Loucy (cell line): ENCODE measurements around the gene KCTD8.

Source experiments
- H2AFZ ChIP-seq: fragments of 200-600 bp; sonication (generic); 2 replicates; pipeline ENCODE4 v1.6.0; 2016; ENCODE audit warnings: antibody characterized with exemption, mild to moderate bottlenecking, low read length, moderate library complexity
- H3F3A ChIP-seq: fragments of 200-600 bp; 2 replicates; pipeline ENCODE4 v1.6.0; 2016; ENCODE audit warnings: antibody characterized with exemption, low read depth, mild to moderate bottlenecking
- H3K27me3 ChIP-seq: fragments of 200-600 bp; sonication (generic); 2 replicates; pipeline ENCODE4 v1.6.1; 2014; ENCODE audit warnings: low read length, mild to moderate bottlenecking; ENCODE audit not compliant: insufficient read depth, poor library complexity, severe bottlenecking
- H3K36me3 ChIP-seq: fragments of 200-600 bp; sonication (generic); 2 replicates; pipeline ENCODE4 v1.6.1; 2016; ENCODE audit warnings: low read length; ENCODE audit not compliant: insufficient read depth
- H3K4me1 ChIP-seq: fragments of 200-600 bp; sonication (generic); 2 replicates; pipeline ENCODE4 v1.5.1; 2014; ENCODE audit warnings: low read length, mild to moderate bottlenecking; ENCODE audit not compliant: insufficient read depth, poor library complexity, severe bottlenecking
- H3K4me2 ChIP-seq: fragments of 200-600 bp; sonication (generic); 2 replicates; pipeline ENCODE4 v1.6.0; 2014; ENCODE audit warnings: antibody characterized with exemption, low read length, low read depth, mild to moderate bottlenecking; ENCODE audit not compliant: poor library complexity, severe bottlenecking
- H3K4me3 ChIP-seq: fragments of 200-600 bp; sonication (generic); 2 replicates; pipeline ENCODE4 v1.5.1; 2014; ENCODE audit warnings: low read length, mild to moderate bottlenecking, mixed read lengths; ENCODE audit not compliant: poor library complexity, severe bottlenecking
- H3K79me2 ChIP-seq: fragments of 200-600 bp; sonication (generic); 2 replicates; pipeline ENCODE4 v1.6.1; 2014; ENCODE audit warnings: low read length; ENCODE audit not compliant: insufficient read depth
- H3K9ac ChIP-seq: fragments of 200-600 bp; sonication (generic); 2 replicates; pipeline ENCODE4 v1.6.0; 2014; ENCODE audit warnings: mild to moderate bottlenecking, low read depth, low read length, moderate library complexity; ENCODE audit not compliant: poor library complexity, severe bottlenecking
- H3K9me2 ChIP-seq: fragments of 200-600 bp; sonication (generic); replicated peaks from 2 replicates; pipeline ENCODE4 v1.6.1; 2016; ENCODE audit warnings: low read depth, low read length, mixed read lengths
- H3K9me3 ChIP-seq: fragments of 200-600 bp; sonication (generic); 2 replicates; pipeline ENCODE4 v1.6.1; 2014; ENCODE audit warnings: mild to moderate bottlenecking, antibody characterized with exemption, low read length, low read depth; ENCODE audit not compliant: insufficient read depth
- H4K20me1 ChIP-seq: fragments of 200-600 bp; sonication (generic); 2 replicates; pipeline ENCODE4 v1.6.0; 2014; ENCODE audit warnings: antibody characterized with exemption, low read length, mild to moderate bottlenecking; ENCODE audit not compliant: insufficient read depth, poor library complexity, severe bottlenecking
- EZH2phosphoT487 ChIP-seq: fragments of 200-600 bp; IDR thresholded peaks from 2 replicates; pipeline ENCODE4 v1.6.1; 2018; ENCODE audit warnings: antibody characterized with exemption, mild to moderate bottlenecking, moderate library complexity, borderline replicate concordance
- TF ChIP-seq, protein P1 (sequence below): fragments of 200-600 bp; sonication (generic); conservative IDR thresholded peaks from 2 replicates; pipeline ENCODE4 v1.5.1; 2014; ENCODE audit warnings: mild to moderate bottlenecking, antibody characterized with exemption, low read length

Gene KCTD8

DNA sequence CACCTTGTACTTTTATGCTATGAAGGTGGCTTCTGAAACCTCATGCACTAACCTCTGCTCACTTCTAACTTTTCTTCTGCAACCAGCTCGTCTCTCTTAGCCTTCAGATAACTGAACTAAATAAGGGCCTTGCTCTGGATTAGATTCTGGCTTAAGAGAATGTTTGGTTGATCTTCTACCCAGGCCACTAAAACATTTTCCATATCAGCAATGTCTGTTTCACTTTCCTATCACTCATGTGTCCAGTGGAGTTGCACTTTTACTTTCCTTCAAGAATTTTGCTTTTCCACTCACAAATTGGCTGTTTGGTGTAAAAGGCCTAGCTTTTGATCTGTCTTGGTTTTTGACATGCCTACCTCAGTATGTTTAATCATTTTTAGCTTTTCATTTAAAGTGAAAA is 105.8 kb downstream of the KCTD8 start:
- Histone ChIP-seq H3K9ac (no peak overlapping the region), H3K79me2 (no peaks in the 10 kb centered on the region), H3K36me3 (no peaks in the 10 kb centered on the region), H3K4me3 (no peak overlapping the region), H3K4me2 (no peak overlapping the region), H3F3A (no peaks in the 10 kb centered on the region), H3K9me3 (no peaks in the 10 kb centered on the region), H2AFZ (no peak overlapping the region), H3K9me2 (no peaks in the 10 kb centered on the region), H3K27me3 (no peaks in the 10 kb centered on the region), H4K20me1 (no peaks in the 10 kb centered on the region), H3K4me1 (no peaks in the 10 kb centered on the region)
- TF ChIP-seq, protein P1, sequence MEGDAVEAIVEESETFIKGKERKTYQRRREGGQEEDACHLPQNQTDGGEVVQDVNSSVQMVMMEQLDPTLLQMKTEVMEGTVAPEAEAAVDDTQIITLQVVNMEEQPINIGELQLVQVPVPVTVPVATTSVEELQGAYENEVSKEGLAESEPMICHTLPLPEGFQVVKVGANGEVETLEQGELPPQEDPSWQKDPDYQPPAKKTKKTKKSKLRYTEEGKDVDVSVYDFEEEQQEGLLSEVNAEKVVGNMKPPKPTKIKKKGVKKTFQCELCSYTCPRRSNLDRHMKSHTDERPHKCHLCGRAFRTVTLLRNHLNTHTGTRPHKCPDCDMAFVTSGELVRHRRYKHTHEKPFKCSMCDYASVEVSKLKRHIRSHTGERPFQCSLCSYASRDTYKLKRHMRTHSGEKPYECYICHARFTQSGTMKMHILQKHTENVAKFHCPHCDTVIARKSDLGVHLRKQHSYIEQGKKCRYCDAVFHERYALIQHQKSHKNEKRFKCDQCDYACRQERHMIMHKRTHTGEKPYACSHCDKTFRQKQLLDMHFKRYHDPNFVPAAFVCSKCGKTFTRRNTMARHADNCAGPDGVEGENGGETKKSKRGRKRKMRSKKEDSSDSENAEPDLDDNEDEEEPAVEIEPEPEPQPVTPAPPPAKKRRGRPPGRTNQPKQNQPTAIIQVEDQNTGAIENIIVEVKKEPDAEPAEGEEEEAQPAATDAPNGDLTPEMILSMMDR: no peak
- no peak for TF ChIP-seq EZH2phosphoT487

DNA sequence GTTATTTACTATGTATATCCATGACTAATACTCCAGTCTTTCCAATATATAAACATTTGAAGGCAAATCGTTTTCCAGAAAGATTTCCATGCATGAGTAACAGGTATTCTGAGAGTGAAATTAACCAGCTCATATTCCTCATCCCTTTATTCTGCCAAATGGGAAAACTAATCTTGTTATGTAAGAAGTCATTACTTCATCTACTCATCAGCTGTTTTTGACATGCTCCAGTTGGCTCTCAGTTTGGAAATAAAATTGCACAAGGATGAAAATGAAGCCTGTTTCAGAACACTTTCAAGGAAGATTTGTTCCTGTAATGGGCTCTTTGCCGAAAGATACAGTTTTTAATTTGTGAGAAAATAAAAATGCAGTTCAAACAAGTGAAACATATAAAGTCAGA is 121.9 kb downstream of the KCTD8 start:
- TF ChIP-seq, protein P1: no peak
- no peak for TF ChIP-seq EZH2phosphoT487
- Histone ChIP-seq H3K9me2 (no peaks in the 10 kb centered on the region), H4K20me1 (no peaks in the 10 kb centered on the region), H3K4me2 (no peak overlapping the region), H3K4me1 (no peaks in the 10 kb centered on the region), H3K9me3 (no peaks in the 10 kb centered on the region), H3K4me3 (no peak overlapping the region), H3K79me2 (no peaks in the 10 kb centered on the region), H3K36me3 (no peaks in the 10 kb centered on the region), H3K9ac (no peak overlapping the region), H3K27me3 (no peaks in the 10 kb centered on the region), H3F3A (no peaks in the 10 kb centered on the region), H2AFZ (no peak overlapping the region)

GRCh38 chr4:44320833-44321232 is 127.8 kb downstream of the KCTD8 start:
- no peak overlapping the region for H3K4me3 ChIP-seq
- H4K20me1 ChIP-seq: no peaks in the 10 kb centered on the region
- H3K9me3 ChIP-seq: no peaks in the 10 kb centered on the region
- H3F3A ChIP-seq: no peaks in the 10 kb centered on the region
- H2AFZ ChIP-seq: no peak overlapping the region
- H3K9me2 ChIP-seq: no peaks in the 10 kb centered on the region
- H3K9ac ChIP-seq: no peak overlapping the region
- H3K79me2 ChIP-seq: no peaks in the 10 kb centered on the region
- H3K27me3 ChIP-seq: no peaks in the 10 kb centered on the region
- H3K4me1 ChIP-seq: no peaks in the 10 kb centered on the region
- no peaks in the 10 kb centered on the region for H3K36me3 ChIP-seq
- H3K4me2 ChIP-seq: no peak overlapping the region
- no peak for TF ChIP-seq EZH2phosphoT487
- TF ChIP-seq, protein P1: no peak
